Heart left ventricle (tissue), 16 donors: ENCODE results near the gene SLC25A40. TPM values are rescaled to one million over a fixed set of nuclear protein-coding genes. Genes with fewer than 3 reads are reported as not detected.
A peak's percentile ranks its signal among the peaks of the same experiment; 100 is the strongest.
"Not testable (repeated sequence)": the region's sequence is repeated elsewhere in the genome, so short reads cannot be mapped to it uniquely, and the experiment has no call there.

ENCODE experiments used
- ATAC-seq, 4 donors: fragments of 200-7000 bp; cut with Tn5 transposase; one replicate each; pipeline ENCODE4 v1.9.1; 2020 to 2022; ENCODE audit warnings: moderate library complexity in 4 of 4, mild to moderate bottlenecking in 3 of 4, moderate number of reproducible peaks in 1 of 4
- DNase-seq, 5 donors: peaks; one replicate each; pipeline ENCODE4 v3.0.0-alpha.2; 2020
- H3K27ac ChIP-seq, 12 donors: fragments of 200-600 bp; sonication (generic) in 4 of 12; one replicate each; pipeline versions ENCODE4 v1.5.0 to v1.8.0; 2016 to 2022; ENCODE audit warnings: mild to moderate bottlenecking in 2 of 12
- H3K27me3 ChIP-seq, 9 donors: fragments of 200-600 bp; sonication (generic) in 2 of 9; one replicate each; pipeline versions ENCODE4 v1.5.1 to v1.8.0; 2016 to 2022; ENCODE audit warnings: mild to moderate bottlenecking in 3 of 9
- H3K36me3 ChIP-seq, 9 donors: fragments of 200-600 bp; sonication (generic) in 2 of 9; one replicate each; pipeline versions ENCODE4 v1.5.0 to v1.8.0; 2018 to 2022; ENCODE audit warnings: mild to moderate bottlenecking in 2 of 9
- H3K4me1 ChIP-seq, 12 donors: fragments of 200-600 bp; sonication (generic) in 4 of 12; one replicate each; pipeline versions ENCODE4 v1.5.0 to v1.8.0; 2016 to 2022; ENCODE audit warnings: mild to moderate bottlenecking in 3 of 12
- H3K4me3 ChIP-seq, 12 donors: fragments of 200-600 bp; sonication (generic) in 4 of 12; one replicate each; pipeline versions ENCODE4 v1.5.0 to v1.8.0; 2017 to 2022; ENCODE audit warnings: mild to moderate bottlenecking in 9 of 12, moderate library complexity in 4 of 12
- H3K9me3 ChIP-seq, 12 donors: fragments of 200-600 bp; sonication (generic) in 4 of 12; one replicate each; pipeline versions ENCODE4 v1.5.0 to v1.8.0; 2016 to 2022; ENCODE audit warnings: mild to moderate bottlenecking in 1 of 12
- POLR2A ChIP-seq, 2 donors: fragments of 450-650 bp; IDR thresholded peaks; one replicate each; pipeline ENCODE4 v1.6.1; 2017; ENCODE audit warnings: antibody characterized with exemption in 2 of 2, mild to moderate bottlenecking in 2 of 2, moderate library complexity in 2 of 2
- WGBS, 4 donors: extraction: QIAGEN DNeasy Blood & Tissue Kit in 2 of 4; methylation state at CpG; one replicate each; pipeline versions ENCODE4 v1.1.5 to v1.1.7; 2013 to 2018; 5-methylcytosine and 5-hydroxymethylcytosine counted together
- intact Hi-C, 10 donors: fragments of 100-400 bp; cut with DNase I; formaldehyde crosslinking; loops; one replicate each; pipeline versions ENCODE4 v1.11.1 to v1.14.2; 2022
- polyA plus RNA-seq, 2 donors: library from polyadenylated mRNA; stranded (reverse); fragments of 200-250 nt; gene quantifications; one replicate each; pipeline ENCODE4 v1.2.3, GENCODE V29; 2013
- total RNA-seq, 9 donors: library from RNA; depleted of rRNA in 2 of 9; stranded (reverse); fragments of >200 nt in 2 of 9; fragmentation: NEBNext Ultra II Directional in 3 of 9; extraction: Animal tissue kit (Norgen Biotek cat#: 25700) in 3 of 9; gene quantifications; one replicate each; pipeline versions ENCODE4 v1.1.0 to v1.2.4, GENCODE V29; 2016 to 2023
- TF ChIP-seq, protein P1 (sequence below), 12 donors: fragments of 200-600 bp; sonication (generic) in 4 of 12; IDR thresholded peaks; one replicate each; pipeline versions ENCODE4 v1.5.0 to v1.8.0; 2018 to 2022; ENCODE audit warnings: antibody characterized with exemption in 12 of 12, mild to moderate bottlenecking in 5 of 12
- donor health status: ischemic (EF 13 %, LVEDD 7.1; RV severe dilation, severe dysfunction).
- donor health status: healthy with polysubstance abuse.
- donor health status: DM: no; HTN: yes; CAD: no.
- donor health status: DM: no; HTN: no; CAD: no.
- donor health status: ischemic (EF 25% LVEDD 6.9; RV normal size, moderate dysfunction).
- donor health status: ischemic (EF 25% LVEDD 5.7; RV mildly dilated, moderate dysfunction).
- donor health status: healthy.
- donor health status: DM: yes; HTN: yes; CAD: no.
- donor health status: ischemic (EF 35%, LVEDD 5.7; RV mildly dilated, moderate dysfunction).
- donor health status: nonischemic (EF 11% LVEDD 7.7; RV severe dilation, severe dysfunction).
- donor health status: DM: yes; HTN: yes; CAD: no.
- donor health status: PGD.
- donor health status: ischemic (EF 29% LVEDD 5.4; RV normal size, mild dysfunction).
- donor health status: nonischemic (EF 23%, LVEDD 6.1; RV moderate dilation, normal function).

The SLC25A40 gene
- total and polyA plus RNA-seq, 11 donors, result 6.0 to 29.1 (median 22.1) TPM

- H3K27ac ChIP-seq, result peak overlapping the region; percentile 60 to 94 (median 91)
- 3 to 5% (median 3%) methylated on average over 20 to 35 of the region's 35 CpGs for WGBS, 4 donors
- intact Hi-C loops, result loop anchor here in 5 of 10 donors (2.0 to 10.0 kb wide), 7 partner anchors 81 to 533 kb away; partner anchors contain the start of genes RUNDC3B (in 2 of the 5) and CROT (in 1 of the 5)
- ATAC-seq (peak; percentile 10 to 42 (median 28)), DNase-seq (peak in 4 of 5 donors; percentile 28 to 70 (median 34))
- H3K36me3 ChIP-seq, result peaks cover 0 to 12% (median 0%) of the 10 kb centered on the region in 9 donors
- TF ChIP-seq POLR2A (IDR thresholded peaks at IDR 0.05), result no peak
- TF ChIP-seq, protein P1, sequence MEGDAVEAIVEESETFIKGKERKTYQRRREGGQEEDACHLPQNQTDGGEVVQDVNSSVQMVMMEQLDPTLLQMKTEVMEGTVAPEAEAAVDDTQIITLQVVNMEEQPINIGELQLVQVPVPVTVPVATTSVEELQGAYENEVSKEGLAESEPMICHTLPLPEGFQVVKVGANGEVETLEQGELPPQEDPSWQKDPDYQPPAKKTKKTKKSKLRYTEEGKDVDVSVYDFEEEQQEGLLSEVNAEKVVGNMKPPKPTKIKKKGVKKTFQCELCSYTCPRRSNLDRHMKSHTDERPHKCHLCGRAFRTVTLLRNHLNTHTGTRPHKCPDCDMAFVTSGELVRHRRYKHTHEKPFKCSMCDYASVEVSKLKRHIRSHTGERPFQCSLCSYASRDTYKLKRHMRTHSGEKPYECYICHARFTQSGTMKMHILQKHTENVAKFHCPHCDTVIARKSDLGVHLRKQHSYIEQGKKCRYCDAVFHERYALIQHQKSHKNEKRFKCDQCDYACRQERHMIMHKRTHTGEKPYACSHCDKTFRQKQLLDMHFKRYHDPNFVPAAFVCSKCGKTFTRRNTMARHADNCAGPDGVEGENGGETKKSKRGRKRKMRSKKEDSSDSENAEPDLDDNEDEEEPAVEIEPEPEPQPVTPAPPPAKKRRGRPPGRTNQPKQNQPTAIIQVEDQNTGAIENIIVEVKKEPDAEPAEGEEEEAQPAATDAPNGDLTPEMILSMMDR (IDR thresholded peaks at IDR 0.05), result no peak
- H3K9me3 ChIP-seq, result peaks cover 0 to 26% (median 4%) of the 10 kb centered on the region in 12 donors
- H3K4me1 ChIP-seq, result peaks cover 0 to 48% (median 18%) of the 10 kb centered on the region in 12 donors
- H3K27me3 ChIP-seq, result no peaks in the 10 kb centered on the region
- peak overlapping the region; percentile 62 to 94 (median 76) for H3K4me3 ChIP-seq
These were observed 765 bp downstream of the SLC25A40 start for GRCh38 chr7:87875151-87876039.

DNA sequence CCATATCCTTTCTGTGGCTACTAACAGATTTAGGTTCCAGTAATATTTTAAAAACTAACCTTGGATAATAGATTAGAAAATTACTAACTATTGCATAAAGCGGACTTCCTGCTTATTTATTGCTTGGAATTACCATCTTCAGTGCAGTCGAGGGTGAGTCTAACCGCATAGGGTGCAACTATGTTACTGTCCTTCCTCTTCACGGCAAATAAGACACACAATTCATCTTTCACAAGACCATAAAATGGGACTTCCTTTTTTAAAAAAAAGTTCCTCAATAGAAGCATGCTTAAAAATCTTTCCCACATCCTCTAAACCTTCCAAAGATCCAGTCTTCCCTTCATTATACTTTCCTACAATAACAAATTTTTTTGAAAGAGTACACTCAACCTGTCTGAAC lies 2.1 kb downstream of the SLC25A40 start:
- H3K36me3 ChIP-seq, result peaks cover 0 to 12% (median 0%) of the 10 kb centered on the region in 9 donors
- intact Hi-C loops, result loop anchor here in 5 of 10 donors (10.0 kb wide), 4 partner anchors 79 to 529 kb away; partner anchors contain the start of genes RUNDC3B (in 2 of the 5) and CROT (in 1 of the 5)
- WGBS, 4 donors, result 77 to 82% (median 81%) methylated on average over 4 of the region's 4 CpGs
- peak overlapping the region in 1 of 12 donors; percentile 91 for H3K27ac ChIP-seq
- no peak for DNase-seq
- peaks cover 0 to 48% (median 18%) of the 10 kb centered on the region in 12 donors for H3K4me1 ChIP-seq
- ATAC-seq, result no peak
- TF ChIP-seq, protein P1 (IDR thresholded peaks at IDR 0.05), result no peak
- no peak for TF ChIP-seq POLR2A (IDR thresholded peaks at IDR 0.05)
- H3K27me3 ChIP-seq, result no peaks in the 10 kb centered on the region
- peak overlapping the region in 2 of 12 donors; percentile 11 to 94 for H3K4me3 ChIP-seq
- H3K9me3 ChIP-seq, result peaks cover 0 to 35% (median 4%) of the 10 kb centered on the region in 12 donors

DNA sequence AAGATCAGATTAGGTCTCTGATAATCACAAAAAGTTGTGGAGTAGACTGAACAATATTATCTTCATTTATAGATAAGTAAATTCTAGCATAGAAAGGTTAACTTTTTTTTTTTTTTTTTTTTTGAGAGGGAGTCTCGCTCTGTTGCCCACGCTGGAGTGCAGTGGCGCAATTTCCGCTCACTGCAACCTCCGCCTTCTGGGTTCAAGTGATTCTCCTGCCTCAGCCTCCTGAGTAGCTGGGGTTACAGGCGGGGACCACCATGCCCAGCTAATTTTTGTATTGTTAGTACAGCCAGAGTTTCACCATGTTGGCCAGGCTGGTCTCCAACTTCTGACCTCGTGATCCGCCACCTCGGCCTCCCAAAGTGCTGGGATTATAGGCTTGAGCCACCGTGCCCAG lies 2.8 kb downstream of the SLC25A40 start:
- not testable (repeated sequence) for H3K4me3 ChIP-seq, H3K27me3 ChIP-seq, ATAC-seq, DNase-seq
- Histone ChIP-seq H3K36me3 (peaks cover 0 to 12% (median 0%) of the 10 kb centered on the region in 9 donors), H3K4me1 (peaks cover 0 to 44% (median 17%) of the 10 kb centered on the region in 12 donors), H3K27ac (peak overlapping the region in 1 of 12 donors; percentile 91), H3K9me3 (peaks cover 0 to 35% (median 4%) of the 10 kb centered on the region in 12 donors)
- WGBS, 4 donors, result 95 to 97% (median 96%) methylated on average over 10 of the region's 10 CpGs
- intact Hi-C loops, result loop anchor here in 5 of 10 donors (10.0 kb wide), 4 partner anchors 79 to 529 kb away; partner anchors contain the start of genes RUNDC3B (in 2 of the 5) and CROT (in 1 of the 5)

DNA sequence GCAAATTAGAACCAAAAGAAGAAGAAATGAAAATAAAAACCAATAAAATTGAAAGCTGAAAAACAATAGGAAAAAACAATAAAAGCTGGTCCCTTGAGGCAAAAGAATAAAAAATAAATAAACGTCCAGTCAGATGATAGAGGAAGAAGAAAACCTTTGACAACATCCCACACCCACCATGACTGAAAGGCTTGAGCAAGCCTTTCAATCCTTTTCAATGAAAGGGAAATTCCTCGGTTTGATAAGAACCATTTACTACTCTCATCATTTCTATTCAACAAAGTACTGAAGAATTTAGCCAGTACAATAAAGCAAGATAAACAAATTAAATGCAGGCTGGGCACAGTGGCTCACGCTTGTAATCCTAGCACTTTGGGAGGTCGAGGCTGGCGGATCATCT lies 3.8 kb downstream of the SLC25A40 start:
- H3K27ac ChIP-seq, result no peak overlapping the region
- TF ChIP-seq POLR2A (IDR thresholded peaks at IDR 0.05), result no peak
- TF ChIP-seq, protein P1 (IDR thresholded peaks at IDR 0.05), result no peak
- no peak overlapping the region for H3K4me3 ChIP-seq
- H3K9me3 ChIP-seq, result peaks cover 0 to 42% (median 4%) of the 10 kb centered on the region in 12 donors
- WGBS, 4 donors, result 88 to 94% (median 91%) methylated on average over 5 of the region's 5 CpGs
- H3K27me3 ChIP-seq, result no peaks in the 10 kb centered on the region
- H3K36me3 ChIP-seq, result peaks cover 0 to 22% (median 0%) of the 10 kb centered on the region in 9 donors
- ATAC-seq (no peak), DNase-seq (no peak)
- intact Hi-C loops, result loop anchor here in 5 of 10 donors (10.0 kb wide), 4 partner anchors 78 to 528 kb away; partner anchors contain the start of genes RUNDC3B (in 2 of the 5) and CROT (in 1 of the 5)
- H3K4me1 ChIP-seq, result peaks cover 0 to 34% (median 8%) of the 10 kb centered on the region in 12 donors
